Measurements from ENCODE around the gene PRR23A.
"Not testable (repeated sequence)": the region's sequence is repeated elsewhere in the genome, so short reads cannot be mapped to it uniquely, and the experiment has no call there.

Gene PRR23A

GRCh38 chr3:139006051-139006716 is at the start of gene PRR23A:
Gene PRR23A, minus strand, starts transcription at chr3:139006268. Its CDS starts 0 bp downstream, at chr3:139006268.
- no peak for DNase-seq (ENCODE audit: low spot score)
- no peak for FAIRE-seq

- FAIRE-seq (no peak), DNase-seq (ENCODE audit: low spot score) (no peak)
Measured at GRCh38 chr3:139052802-139053600, 46.9 kb upstream of the PRR23A start.

DNA sequence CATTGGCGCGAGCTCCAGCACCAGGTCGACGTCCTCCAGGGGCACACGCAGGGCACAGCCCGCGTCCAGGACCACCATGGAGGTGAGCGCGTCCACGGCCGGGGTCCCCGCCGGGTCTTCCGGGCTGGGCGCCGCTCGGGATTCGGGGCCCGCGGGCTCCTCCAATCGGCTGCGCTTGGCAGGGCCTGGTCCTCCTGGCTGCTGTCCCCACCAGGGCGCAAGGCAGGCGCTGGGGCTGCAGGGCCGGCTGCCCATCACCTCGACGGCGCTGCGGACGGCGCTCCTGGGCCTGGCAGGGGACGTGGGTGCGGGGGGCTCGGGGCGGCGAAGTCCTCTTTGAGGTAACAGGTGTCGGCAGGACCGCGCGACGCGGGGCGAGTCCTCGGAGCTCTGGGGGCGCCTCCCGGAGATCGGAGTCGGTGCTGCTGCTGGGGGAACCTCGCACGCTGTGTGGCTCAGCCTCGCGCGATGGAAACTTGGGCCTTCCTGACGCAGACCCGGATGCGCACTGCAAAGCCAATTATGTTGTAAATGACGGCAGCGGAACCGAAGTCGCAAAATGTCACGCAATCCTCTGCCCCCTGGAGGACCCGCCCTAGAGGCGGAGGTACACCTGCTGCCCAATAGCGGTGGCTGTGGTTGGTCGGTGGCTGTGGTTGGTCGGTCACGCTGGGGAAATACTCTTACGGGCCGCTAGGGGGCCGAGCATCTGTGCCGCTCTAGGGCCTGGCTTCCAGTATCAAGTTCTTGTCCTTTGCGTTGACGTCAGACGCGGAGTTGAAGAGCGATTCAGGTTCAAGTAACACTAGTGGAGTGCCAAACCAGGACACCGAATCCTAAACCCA is 38.5 kb upstream of the PRR23A start, which contains the start of gene PRR23C:
Gene PRR23C (minus strand): TSS at position 527 of the 845 bp plus-strand sequence. CDS start 272 bp downstream, at position 255.
- FAIRE-seq (no peak), DNase-seq (ENCODE audit: low spot score) (no peak)

DNA sequence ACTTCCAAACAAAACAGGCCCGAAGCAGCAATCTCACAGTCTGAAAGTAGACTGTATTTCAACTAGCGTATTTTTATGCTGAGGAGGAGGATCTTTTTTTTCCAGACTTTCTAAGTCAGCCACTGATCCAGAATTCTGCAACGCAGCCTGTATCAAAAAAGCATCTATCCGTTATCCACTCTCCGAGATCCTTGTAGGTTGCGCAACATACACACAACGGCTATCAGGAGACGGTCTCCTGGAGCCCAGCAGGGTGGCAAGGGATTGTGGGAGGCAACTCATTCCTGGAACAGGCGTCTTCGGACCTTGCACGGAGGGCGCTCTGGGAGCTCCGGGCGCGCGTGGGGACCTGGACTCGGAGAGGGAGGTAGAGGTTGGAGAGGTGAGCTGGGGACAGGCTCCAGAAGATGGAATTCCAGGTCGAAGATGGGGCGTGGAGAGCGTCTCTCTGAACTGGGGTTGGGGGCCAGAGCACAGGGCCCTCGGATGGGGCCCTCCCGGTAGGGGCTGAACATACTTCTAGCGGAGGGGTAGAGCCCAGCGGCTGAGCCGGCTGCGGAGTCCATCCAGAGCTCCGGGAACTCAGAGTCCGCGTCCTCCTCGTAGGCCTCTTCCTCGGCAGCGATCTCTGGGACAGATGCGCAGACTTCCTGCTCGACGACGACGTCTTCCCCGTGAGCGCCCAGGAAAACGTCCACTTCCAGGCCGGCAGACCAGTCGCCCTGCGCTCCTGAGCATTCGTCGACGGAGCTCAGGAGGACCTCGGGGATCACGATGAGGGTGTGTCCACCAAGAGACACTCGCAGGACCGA is 37.7 kb upstream of the PRR23A start:
- FAIRE-seq, result no peak
- DNase-seq (ENCODE audit: low spot score), result no peak

DNA sequence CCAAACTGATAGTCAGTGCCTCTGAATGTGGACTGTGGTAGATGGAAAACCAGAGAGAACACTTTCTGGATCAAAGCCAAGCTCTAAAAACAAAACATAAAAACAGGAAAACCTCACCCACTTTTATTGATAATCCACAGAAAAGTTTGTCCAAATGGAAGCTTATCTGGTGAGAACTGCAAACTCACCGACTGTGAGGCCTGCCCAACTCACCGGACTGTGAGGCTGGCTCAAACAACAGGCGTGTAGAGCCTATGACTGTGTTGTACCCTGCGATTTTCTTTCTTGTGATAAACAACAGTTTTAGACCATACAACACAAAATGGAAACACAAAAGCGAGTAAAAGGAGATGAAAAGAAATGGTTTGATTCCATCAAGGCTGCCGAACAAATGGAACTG is 31.4 kb upstream of the PRR23A start:
- FAIRE-seq (no peak), DNase-seq (ENCODE audit: low spot score) (no peak)

DNA sequence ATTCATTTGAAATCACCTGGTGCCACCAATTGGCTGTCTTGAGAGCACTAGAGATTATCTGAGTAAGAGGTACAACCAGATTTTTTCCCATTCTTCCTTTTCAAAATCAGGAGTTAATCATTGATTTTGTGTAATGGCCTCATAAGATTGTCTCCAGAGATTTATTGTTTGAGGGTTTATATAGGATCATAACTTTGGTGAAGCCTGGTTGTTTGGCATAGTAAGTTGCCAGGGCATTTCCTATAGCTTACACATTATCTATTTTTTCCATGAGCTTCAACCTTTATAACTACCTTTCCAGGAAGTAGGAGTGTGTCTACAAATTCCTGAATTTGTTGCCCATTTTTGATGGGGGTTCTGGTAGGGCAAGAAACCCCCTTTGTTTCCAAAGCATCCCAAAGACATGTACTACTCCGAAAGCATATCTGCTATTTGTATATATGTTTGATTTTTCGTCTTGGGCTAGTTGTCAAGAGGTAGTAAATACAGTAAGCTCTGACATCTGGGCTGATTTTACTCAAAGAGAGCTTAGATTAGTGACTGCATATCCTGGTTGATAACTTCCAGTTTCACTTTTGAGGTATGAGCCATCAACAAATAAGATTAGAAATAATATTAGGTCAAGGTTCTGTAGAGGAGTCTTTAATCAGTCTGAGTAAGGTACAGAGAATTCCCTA is 26.4 kb upstream of the PRR23A start:
- FAIRE-seq, result no peak
- DNase-seq (ENCODE audit: low spot score), result no peak

- not testable (repeated sequence) for DNase-seq (ENCODE audit: low spot score); FAIRE-seq
Measured at GRCh38 chr3:139030576-139030975, 24.5 kb upstream of the PRR23A start.

- DNase-seq (ENCODE audit: low spot score) (no peak), FAIRE-seq (no peak)
Measured at GRCh38 chr3:139024968-139025367, 18.9 kb upstream of the PRR23A start.

- DNase-seq (ENCODE audit: low spot score), result no peak
- no peak for FAIRE-seq
Measured at GRCh38 chr3:139020868-139021234, 14.8 kb upstream of the PRR23A start, which contains the start of gene PRR23B. Gene PRR23B, minus strand, starts transcription at chr3:139020926. Its CDS starts 265 bp downstream, at chr3:139020661.

DNA sequence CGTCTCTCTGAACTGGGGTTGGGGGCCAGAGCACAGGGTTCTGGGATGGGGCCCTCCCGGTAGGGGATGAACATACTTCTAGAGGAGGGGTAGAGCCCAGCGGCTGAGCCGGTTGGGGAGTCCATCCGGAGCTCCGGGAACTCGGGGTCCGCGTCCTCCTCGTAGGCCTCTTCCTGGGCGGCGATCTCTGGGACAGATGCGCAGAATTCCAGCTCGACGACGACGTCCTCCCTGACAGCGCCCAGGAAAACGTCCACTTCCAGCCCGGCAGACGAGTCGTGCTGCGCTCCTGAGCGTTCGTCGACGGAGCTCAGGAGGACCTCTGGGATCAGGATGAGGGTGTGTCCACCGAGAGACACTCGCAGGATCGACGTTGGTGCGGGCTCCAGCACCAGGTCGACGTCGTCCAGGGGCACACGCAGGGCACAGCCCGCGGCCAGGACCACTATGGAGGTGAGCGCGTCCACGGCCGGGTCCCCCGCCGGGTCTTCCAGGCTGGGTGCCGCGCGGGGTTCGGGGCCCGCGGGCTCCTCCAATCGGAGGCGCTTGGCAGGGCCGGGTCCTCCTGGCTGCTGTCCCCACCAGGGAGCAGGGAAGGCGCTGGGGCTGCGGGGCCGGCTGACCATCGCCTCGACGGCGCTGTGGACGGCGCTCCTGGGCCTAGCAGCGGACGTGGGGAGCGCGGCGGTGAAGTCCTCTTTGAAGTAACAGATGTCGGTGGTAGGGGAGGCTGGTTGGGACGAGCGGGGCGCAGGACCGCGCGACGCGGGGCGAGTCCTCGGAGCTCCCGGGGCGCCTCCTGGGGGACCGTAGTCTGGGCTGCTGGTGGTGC is 14.2 kb upstream of the PRR23A start:
- FAIRE-seq, result no peak
- DNase-seq (ENCODE audit: low spot score), result no peak

- no peak for DNase-seq (ENCODE audit: low spot score)
- no peak for FAIRE-seq
Measured at GRCh38 chr3:139016430-139017048, 10.5 kb upstream of the PRR23A start.

DNA sequence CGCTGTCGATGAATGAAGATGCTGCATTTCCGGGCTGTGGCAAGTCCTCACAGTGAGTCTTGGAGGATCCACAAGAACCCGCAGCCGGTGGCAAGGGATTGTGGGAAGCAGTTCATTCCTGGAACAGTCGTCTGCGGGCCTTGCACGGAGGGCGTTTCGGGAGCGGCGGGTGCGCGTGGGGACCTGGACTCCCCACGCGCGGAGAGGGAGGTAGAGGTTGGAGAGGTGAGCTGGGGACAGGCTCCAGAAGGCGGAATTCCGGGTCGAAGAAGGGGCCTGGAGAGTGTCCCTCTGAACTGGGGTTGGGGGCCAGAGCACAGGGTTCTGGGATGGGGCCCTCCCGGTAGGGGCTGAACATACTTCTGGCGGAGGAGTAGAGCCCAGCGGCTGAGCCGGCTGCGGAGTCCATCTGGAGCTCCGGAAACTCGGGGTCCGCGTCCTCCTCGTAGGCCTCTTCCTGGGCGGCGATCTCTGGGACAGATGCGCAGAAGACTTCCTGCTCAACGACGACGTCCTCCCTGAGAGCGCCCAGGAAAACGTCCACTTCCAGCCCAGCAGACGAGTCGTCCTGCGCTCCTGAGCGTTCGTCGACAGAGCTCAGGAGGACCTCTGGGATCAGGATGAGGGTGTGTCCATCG is 593 bp downstream of the PRR23A start:
- FAIRE-seq (no peak), DNase-seq (ENCODE audit: low spot score) (no peak)

GRCh38 chr3:138995706-138996105 is 10.4 kb downstream of the PRR23A start:
- no peak for FAIRE-seq
- DNase-seq (ENCODE audit: low spot score), result no peak

DNA sequence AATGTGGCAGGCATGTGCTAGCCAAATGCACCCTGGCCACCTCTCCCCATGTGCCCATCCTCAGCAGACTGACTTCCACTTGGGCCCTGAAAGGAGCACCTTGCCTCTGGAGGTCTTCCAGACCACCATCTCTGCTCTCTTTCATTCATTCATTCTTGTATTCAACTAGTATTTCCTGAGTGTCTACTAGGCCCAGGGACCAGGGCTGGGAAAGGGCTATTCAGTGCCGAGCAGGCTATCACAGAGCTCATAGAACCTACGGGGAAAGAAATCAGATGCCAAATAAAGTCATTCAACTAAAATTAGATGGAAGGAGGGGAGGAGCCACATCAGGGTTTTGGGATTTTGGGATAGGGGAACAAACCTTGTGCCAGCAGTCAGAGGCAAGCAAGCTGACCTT is 18.9 kb downstream of the PRR23A start:
- DNase-seq (ENCODE audit: low spot score) (no peak), FAIRE-seq (no peak)

- no peak for DNase-seq (ENCODE audit: low spot score)
- no peak for FAIRE-seq
Measured at GRCh38 chr3:138985932-138986331, 20.1 kb downstream of the PRR23A start.

- DNase-seq (ENCODE audit: low spot score), result no peak
- FAIRE-seq, result no peak
Measured at GRCh38 chr3:138984816-138985215, 21.3 kb downstream of the PRR23A start.

DNA sequence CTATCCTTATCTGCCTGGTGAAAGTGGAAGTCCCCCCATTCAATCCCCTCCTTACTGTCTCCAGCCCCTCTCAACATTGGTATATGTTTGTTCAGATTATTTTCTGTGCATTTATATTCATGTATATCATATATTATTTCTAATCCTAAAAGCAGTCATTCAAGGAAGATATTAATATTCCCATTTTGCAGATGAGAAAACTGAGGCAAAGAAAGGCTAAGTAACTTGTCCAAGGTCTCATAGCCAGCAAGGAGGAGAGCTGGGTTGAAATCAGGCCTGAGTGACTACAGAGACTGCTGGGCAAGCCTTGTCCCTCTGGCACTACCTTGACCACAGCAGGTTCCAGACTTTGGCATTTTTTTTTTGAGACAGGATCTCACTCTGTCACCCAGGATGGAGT is 30.0 kb downstream of the PRR23A start:
- FAIRE-seq, result no peak

DNA sequence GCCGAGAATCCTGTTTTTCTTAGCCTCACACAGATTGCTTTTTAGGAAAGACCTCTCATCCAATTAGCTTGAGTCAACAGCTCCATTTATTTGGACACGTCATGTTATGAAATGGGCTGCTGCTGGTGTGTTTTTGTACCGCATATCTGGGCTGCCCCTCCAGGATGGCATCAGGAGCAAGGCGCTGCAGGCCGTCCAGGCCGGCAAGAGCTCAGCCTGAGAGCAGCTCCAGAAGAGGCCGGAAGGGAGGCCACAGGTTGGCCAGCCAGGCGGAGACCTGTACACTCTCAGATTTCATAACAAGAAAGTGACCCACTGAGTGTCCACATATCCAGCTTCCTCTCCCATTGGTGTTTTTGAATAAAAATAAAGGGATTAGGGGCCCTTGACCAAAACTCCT is 30.7 kb downstream of the PRR23A start:
- no peak for DNase-seq (ENCODE audit: low spot score)
- no peak for FAIRE-seq

More for the DNA sequence above, 30.0 kb downstream of the PRR23A start:
- no peak for DNase-seq (ENCODE audit: low spot score)

Measured in urothelium cell line (cell line).